IgD-negative memory B cell (primary cell): Measurements from ENCODE around the gene MAP3K2. TPM values are rescaled to one million over a fixed set of nuclear protein-coding genes. Genes with fewer than 3 reads are reported as not detected.

Source experiments
- H3K27ac Mint-ChIP-seq, 3 donors: one replicate each; pipeline ENCODE4 v1.8.0; 2020 to 2022; ENCODE audit warnings: mild to moderate bottlenecking in 3 of 3, mixed read lengths in 3 of 3, moderate library complexity in 1 of 3
- H3K27me3 Mint-ChIP-seq: one replicate; pipeline ENCODE4 v1.8.0; 2021; ENCODE audit warnings: mixed read lengths
- H3K36me3 Mint-ChIP-seq: one replicate; pipeline ENCODE4 v1.8.0; 2020; ENCODE audit warnings: mild to moderate bottlenecking, mixed read lengths
- H3K4me1 Mint-ChIP-seq, 3 donors: one replicate each; pipeline ENCODE4 v1.8.0; 2020 to 2022; ENCODE audit warnings: mixed read lengths in 3 of 3, mild to moderate bottlenecking in 1 of 3
- H3K4me3 Mint-ChIP-seq, 4 donors: one replicate each; pipeline ENCODE4 v1.8.0; 2020 to 2022; ENCODE audit warnings: mild to moderate bottlenecking in 4 of 4, mixed read lengths in 4 of 4, moderate library complexity in 3 of 4
- H3K9me3 Mint-ChIP-seq, 3 donors: one replicate each; pipeline ENCODE4 v1.8.0; 2020 to 2021; ENCODE audit warnings: mixed read lengths in 3 of 3, mild to moderate bottlenecking in 1 of 3
- polyA plus RNA-seq: library from polyadenylated mRNA; unstranded; fragments of 300-500 nt; fragmentation: Illumina TruSeq; gene quantifications from one replicate; pipeline ENCODE4 v1.2.3, GENCODE V29; 2021

The MAP3K2 gene, protein sequence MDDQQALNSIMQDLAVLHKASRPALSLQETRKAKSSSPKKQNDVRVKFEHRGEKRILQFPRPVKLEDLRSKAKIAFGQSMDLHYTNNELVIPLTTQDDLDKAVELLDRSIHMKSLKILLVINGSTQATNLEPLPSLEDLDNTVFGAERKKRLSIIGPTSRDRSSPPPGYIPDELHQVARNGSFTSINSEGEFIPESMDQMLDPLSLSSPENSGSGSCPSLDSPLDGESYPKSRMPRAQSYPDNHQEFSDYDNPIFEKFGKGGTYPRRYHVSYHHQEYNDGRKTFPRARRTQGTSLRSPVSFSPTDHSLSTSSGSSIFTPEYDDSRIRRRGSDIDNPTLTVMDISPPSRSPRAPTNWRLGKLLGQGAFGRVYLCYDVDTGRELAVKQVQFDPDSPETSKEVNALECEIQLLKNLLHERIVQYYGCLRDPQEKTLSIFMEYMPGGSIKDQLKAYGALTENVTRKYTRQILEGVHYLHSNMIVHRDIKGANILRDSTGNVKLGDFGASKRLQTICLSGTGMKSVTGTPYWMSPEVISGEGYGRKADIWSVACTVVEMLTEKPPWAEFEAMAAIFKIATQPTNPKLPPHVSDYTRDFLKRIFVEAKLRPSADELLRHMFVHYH
- 66.8 TPM for polyA plus RNA-seq

- Mint-ChIP-seq H3K4me1 (peaks cover 38 to 66% (median 61%) of the 10 kb centered on the region in 3 donors), H3K36me3 (peaks cover 4% of the 10 kb centered on the region), H3K27me3 (peaks cover 2% of the 10 kb centered on the region), H3K9me3 (no peaks in the 10 kb centered on the region), H3K27ac (peak within 1 kb of the TSS; percentile 94 to 99 (median 98)), H3K4me3 (peak within 1 kb of the TSS; percentile 74 to 98 (median 91))
Measured at GRCh38 chr2:127387655-127388422, at the start of gene MAP3K2. TSS of gene MAP3K2 (minus strand) at chr2:127387975. CDS start at chr2:127343129, 44,846 bp downstream.

DNA sequence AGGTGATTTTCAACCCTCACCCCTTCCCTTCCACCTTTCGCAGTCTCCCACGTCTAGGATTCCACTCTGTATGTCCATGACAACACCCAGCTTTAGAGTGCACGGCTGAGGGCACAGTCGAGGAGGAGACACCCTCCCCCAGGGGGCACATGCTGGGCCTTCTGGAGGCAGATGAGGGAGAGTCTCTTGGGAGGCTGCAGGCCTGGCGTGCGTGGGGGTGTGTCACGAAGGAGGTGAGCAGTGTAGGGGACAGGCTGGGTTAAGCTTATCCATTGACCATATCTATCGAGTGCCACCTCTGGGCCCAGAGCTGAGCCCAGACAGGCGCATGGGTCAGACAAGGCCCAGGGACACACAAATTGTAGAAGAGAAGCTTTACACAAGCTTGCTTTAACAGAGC lies 49.3 kb upstream of the MAP3K2 start:
- H3K27me3 Mint-ChIP-seq, result no peaks in the 10 kb centered on the region

DNA sequence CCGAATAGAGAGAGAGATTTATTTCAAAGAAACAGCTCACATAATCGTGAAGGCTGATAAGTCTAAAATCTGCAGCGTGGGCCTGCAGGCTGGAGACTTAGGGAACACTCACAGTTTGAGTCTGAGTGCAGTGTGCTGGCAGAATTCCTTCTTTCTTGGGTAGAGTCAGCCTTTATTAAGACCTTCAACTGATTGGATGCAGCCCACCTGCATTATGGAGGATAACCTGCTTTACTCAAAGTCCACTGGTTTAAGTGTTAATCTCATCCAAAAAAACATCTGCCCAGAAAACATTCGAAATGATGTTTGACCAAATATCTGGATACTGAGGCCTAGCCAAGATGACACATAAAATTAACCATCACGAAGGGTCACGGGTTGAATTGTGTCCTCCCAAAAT lies 46.7 kb upstream of the MAP3K2 start:
- no peaks in the 10 kb centered on the region for H3K36me3 Mint-ChIP-seq
- H3K4me1 Mint-ChIP-seq, result no peaks in the 10 kb centered on the region
- no peaks in the 10 kb centered on the region for H3K27me3 Mint-ChIP-seq
- no peak overlapping the region for H3K4me3 Mint-ChIP-seq
- no peaks in the 10 kb centered on the region for H3K9me3 Mint-ChIP-seq
- peak overlapping the region in 1 of 3 donors; percentile 59 for H3K27ac Mint-ChIP-seq

More for the DNA sequence above, 49.3 kb upstream of the MAP3K2 start:
- Mint-ChIP-seq H3K4me1 (no peaks in the 10 kb centered on the region), H3K36me3 (no peaks in the 10 kb centered on the region), H3K9me3 (peaks cover 0 to 8% (median 4%) of the 10 kb centered on the region in 3 donors), H3K4me3 (no peak overlapping the region), H3K27ac (no peak overlapping the region)

GRCh38 chr2:127431408-127432023 lies 43.7 kb upstream of the MAP3K2 start:
- Mint-ChIP-seq H3K27ac (no peak overlapping the region), H3K4me1 (no peaks in the 10 kb centered on the region), H3K4me3 (no peak overlapping the region), H3K36me3 (peaks cover 3% of the 10 kb centered on the region), H3K9me3 (no peaks in the 10 kb centered on the region), H3K27me3 (no peaks in the 10 kb centered on the region)

GRCh38 chr2:127429844-127430425 lies 42.2 kb upstream of the MAP3K2 start:
- H3K27ac Mint-ChIP-seq, result peak overlapping the region in 1 of 3 donors; percentile 39
- H3K36me3 Mint-ChIP-seq, result peaks cover 3% of the 10 kb centered on the region
- no peaks in the 10 kb centered on the region for H3K27me3 Mint-ChIP-seq
- H3K4me3 Mint-ChIP-seq, result no peak overlapping the region
- H3K9me3 Mint-ChIP-seq, result no peaks in the 10 kb centered on the region
- no peaks in the 10 kb centered on the region for H3K4me1 Mint-ChIP-seq

GRCh38 chr2:127429291-127429690 lies 41.5 kb upstream of the MAP3K2 start:
- no peaks in the 10 kb centered on the region for H3K9me3 Mint-ChIP-seq
- peak overlapping the region in 1 of 3 donors; percentile 36 for H3K27ac Mint-ChIP-seq

DNA sequence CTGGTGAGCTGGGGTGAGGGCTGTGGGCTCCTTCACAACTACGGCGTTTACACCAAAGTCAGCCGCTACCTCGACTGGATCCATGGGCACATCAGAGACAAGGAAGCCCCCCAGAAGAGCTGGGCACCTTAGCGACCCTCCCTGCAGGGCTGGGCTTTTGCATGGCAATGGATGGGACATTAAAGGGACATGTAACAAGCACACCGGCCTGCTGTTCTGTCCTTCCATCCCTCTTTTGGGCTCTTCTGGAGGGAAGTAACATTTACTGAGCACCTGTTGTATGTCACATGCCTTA lies 41.0 kb upstream of the MAP3K2 start:
- no peak overlapping the region for H3K27ac Mint-ChIP-seq
- H3K4me1 Mint-ChIP-seq, result peaks cover 2 to 4% (median 2%) of the 10 kb centered on the region in 3 donors
- H3K27me3 Mint-ChIP-seq, result peaks cover 2% of the 10 kb centered on the region
- no peak overlapping the region for H3K4me3 Mint-ChIP-seq
- H3K9me3 Mint-ChIP-seq, result no peaks in the 10 kb centered on the region
- H3K36me3 Mint-ChIP-seq, result peaks cover 3% of the 10 kb centered on the region

More at GRCh38 chr2:127429291-127429690, 41.5 kb upstream of the MAP3K2 start:
- Mint-ChIP-seq H3K4me3 (no peak overlapping the region), H3K27me3 (peaks cover 2% of the 10 kb centered on the region), H3K36me3 (peaks cover 3% of the 10 kb centered on the region), H3K4me1 (no peaks in the 10 kb centered on the region)

DNA sequence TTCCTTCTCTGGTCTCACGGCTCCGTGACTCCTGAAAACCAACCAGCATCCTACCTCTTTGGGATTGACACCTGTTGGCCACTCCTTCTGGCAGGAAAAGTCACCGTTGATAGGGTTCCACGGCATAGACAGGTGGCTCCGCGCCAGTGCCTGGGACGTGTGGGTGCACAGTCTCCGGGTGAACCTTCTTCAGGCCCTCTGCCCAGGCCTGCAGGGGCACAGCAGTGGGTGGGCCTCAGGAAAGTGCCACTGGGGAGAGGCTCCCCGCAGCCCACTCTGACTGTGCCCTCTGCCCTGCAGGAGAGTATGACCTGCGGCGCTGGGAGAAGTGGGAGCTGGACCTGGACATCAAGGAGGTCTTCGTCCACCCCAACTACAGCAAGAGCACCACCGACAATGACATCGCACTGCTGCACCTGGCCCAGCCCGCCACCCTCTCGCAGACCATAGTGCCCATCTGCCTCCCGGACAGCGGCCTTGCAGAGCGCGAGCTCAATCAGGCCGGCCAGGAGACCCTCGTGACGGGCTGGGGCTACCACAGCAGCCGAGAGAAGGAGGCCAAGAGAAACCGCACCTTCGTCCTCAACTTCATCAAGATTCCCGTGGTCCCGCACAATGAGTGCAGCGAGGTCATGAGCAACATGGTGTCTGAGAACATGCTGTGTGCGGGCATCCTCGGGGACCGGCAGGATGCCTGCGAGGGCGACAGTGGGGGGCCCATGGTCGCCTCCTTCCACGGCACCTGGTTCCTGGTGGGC lies 40.5 kb upstream of the MAP3K2 start:
- peaks cover 2% of the 10 kb centered on the region for H3K27me3 Mint-ChIP-seq
- no peaks in the 10 kb centered on the region for H3K9me3 Mint-ChIP-seq
- peaks cover 4 to 6% (median 5%) of the 10 kb centered on the region in 3 donors for H3K4me1 Mint-ChIP-seq
- peak overlapping the region in 1 of 3 donors; percentile 82 for H3K27ac Mint-ChIP-seq
- no peak overlapping the region for H3K4me3 Mint-ChIP-seq
- H3K36me3 Mint-ChIP-seq, result peaks cover 3% of the 10 kb centered on the region

- peak overlapping the region in 1 of 3 donors; percentile 82 for H3K27ac Mint-ChIP-seq
- H3K27me3 Mint-ChIP-seq, result peaks cover 2% of the 10 kb centered on the region
- H3K9me3 Mint-ChIP-seq, result no peaks in the 10 kb centered on the region
- H3K4me3 Mint-ChIP-seq, result no peak overlapping the region
- H3K4me1 Mint-ChIP-seq, result peaks cover 5 to 6% (median 6%) of the 10 kb centered on the region in 3 donors
- H3K36me3 Mint-ChIP-seq, result peaks cover 3% of the 10 kb centered on the region
Measured at GRCh38 chr2:127427376-127428056, 39.7 kb upstream of the MAP3K2 start.

DNA sequence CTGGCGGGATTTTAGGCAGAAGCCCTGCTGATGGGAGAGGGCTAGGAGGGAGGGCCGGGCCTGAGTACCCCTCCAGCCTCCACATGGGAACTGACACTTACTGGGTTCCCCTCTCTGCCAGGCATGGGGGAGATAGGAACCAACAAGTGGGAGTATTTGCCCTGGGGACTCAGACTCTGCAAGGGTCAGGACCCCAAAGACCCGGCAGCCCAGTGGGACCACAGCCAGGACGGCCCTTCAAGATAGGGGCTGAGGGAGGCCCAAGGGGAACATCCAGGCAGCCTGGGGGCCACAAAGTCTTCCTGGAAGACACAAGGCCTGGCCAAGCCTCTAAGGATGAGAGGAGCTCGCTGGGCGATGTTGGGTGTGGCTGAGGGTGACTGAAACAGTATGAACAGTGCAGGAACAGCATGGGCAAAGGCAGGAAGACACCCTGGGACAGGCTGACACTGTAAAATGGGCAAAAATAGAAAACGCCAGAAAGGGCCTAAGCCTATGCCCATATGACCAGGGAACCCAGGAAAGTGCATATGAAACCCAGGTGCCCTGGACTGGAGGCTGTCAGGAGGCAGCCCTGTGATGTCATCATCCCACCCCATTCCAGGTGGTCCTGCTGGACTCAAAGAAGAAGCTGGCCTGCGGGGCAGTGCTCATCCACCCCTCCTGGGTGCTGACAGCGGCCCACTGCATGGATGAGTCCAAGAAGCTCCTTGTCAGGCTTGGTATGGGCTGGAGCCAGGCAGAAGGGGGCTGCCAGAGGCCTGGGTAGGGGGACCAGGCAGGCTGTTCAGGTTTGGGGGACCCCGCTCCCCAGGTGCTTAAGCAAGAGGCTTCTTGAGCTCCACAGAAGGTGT lies 39.0 kb upstream of the MAP3K2 start:
- no peak overlapping the region for H3K27ac Mint-ChIP-seq
- H3K27me3 Mint-ChIP-seq, result peaks cover 7% of the 10 kb centered on the region
- H3K9me3 Mint-ChIP-seq, result no peaks in the 10 kb centered on the region
- H3K36me3 Mint-ChIP-seq, result peaks cover 3% of the 10 kb centered on the region
- peak overlapping the region in 1 of 4 donors; percentile 55 for H3K4me3 Mint-ChIP-seq
- H3K4me1 Mint-ChIP-seq, result peaks cover 6 to 8% (median 6%) of the 10 kb centered on the region in 3 donors

DNA sequence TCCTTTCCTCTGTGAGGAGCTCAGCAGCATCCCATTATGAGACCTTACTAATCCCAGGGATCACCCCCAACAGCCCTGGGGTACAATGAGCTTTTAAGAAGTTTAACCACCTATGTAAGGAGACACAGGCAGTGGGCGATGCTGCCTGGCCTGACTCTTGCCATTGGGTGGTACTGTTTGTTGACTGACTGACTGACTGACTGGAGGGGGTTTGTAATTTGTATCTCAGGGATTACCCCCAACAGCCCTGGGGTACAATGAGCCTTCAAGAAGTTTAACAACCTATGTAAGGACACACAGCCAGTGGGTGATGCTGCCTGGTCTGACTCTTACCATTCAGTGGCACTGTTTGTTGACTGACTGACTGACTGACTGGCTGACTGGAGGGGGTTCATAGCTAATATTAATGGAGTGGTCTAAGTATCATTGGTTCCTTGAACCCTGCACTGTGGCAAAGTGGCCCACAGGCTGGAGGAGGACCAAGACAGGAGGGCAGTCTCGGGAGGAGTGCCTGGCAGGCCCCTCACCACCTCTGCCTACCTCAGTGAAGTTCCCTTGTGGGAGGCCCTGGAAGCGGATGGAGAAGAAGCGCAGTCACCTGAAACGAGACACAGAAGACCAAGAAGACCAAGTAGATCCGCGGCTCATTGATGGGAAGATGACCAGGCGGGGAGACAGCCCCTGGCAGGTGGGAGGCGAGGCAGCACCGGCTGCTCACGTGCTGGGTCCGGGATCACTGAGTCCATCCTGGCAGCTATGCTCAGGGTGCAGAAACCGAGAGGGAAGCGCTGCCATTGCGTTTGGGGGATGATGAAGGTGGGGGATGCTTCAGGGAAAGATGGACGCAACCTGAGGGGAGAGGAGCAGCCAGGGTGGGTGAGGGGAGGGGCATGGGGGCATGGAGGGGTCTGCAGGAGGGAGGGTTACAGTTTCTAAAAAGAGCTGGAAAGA lies 38.0 kb upstream of the MAP3K2 start:
- Mint-ChIP-seq H3K27ac (peak overlapping the region in 1 of 3 donors; percentile 84), H3K36me3 (peaks cover 3% of the 10 kb centered on the region), H3K4me3 (peak overlapping the region in 1 of 4 donors; percentile 55), H3K4me1 (peaks cover 6 to 10% (median 6%) of the 10 kb centered on the region in 3 donors), H3K27me3 (peaks cover 7% of the 10 kb centered on the region), H3K9me3 (no peaks in the 10 kb centered on the region)
